Measurements from ENCODE around the gene NHERF1.

Gene NHERF1

GRCh38 chr17:74738051-74738996 is 10.1 kb upstream of the NHERF1 start:
- DNase-seq (ENCODE audit: low read depth) = no peak
- no peak overlapping the region for H3K4me3 ChIP-seq (ENCODE audit: low read depth, low read length)
- TF ChIP-seq CTCF (conservative IDR thresholded peaks at IDR 0.05; ENCODE audit: low read depth, low read length) = no peak

- H3K4me3 ChIP-seq (ENCODE audit: low read depth, low read length) = no peak overlapping the region
Observed at GRCh38 chr17:74739227-74739831, 9.1 kb upstream of the NHERF1 start.

GRCh38 chr17:74740173-74740572 is 8.3 kb upstream of the NHERF1 start:
- no peak overlapping the region for H3K4me3 ChIP-seq (ENCODE audit: low read depth, low read length)
- TF ChIP-seq CTCF (conservative IDR thresholded peaks at IDR 0.05; ENCODE audit: low read depth, low read length) = no peak
- no peak for DNase-seq (ENCODE audit: low read depth)

More at GRCh38 chr17:74739227-74739831, 9.1 kb upstream of the NHERF1 start:
- DNase-seq (ENCODE audit: low read depth) = no peak
- no peak for TF ChIP-seq CTCF (conservative IDR thresholded peaks at IDR 0.05; ENCODE audit: low read depth, low read length)

GRCh38 chr17:74740641-74741387 is 7.6 kb upstream of the NHERF1 start:
- no peak overlapping the region for H3K4me3 ChIP-seq (ENCODE audit: low read depth, low read length)
- no peak for DNase-seq (ENCODE audit: low read depth)
- no peak for TF ChIP-seq CTCF (conservative IDR thresholded peaks at IDR 0.05; ENCODE audit: low read depth, low read length)

GRCh38 chr17:74742153-74742515 is 6.3 kb upstream of the NHERF1 start:
- no peak for TF ChIP-seq CTCF (conservative IDR thresholded peaks at IDR 0.05; ENCODE audit: low read depth, low read length)
- no peak for DNase-seq (ENCODE audit: low read depth)
- H3K4me3 ChIP-seq (ENCODE audit: low read depth, low read length) = no peak overlapping the region

GRCh38 chr17:74742978-74743545 is 5.4 kb upstream of the NHERF1 start:
- no peak for DNase-seq (ENCODE audit: low read depth)
- H3K4me3 ChIP-seq (ENCODE audit: low read depth, low read length) = no peak overlapping the region
- no peak for TF ChIP-seq CTCF (conservative IDR thresholded peaks at IDR 0.05; ENCODE audit: low read depth, low read length)

Measured in choroid plexus epithelial cell (primary cell).